H1 (cell line): ENCODE data around the gene TEAD1. TPM values are rescaled to one million over a fixed set of nuclear protein-coding genes. Genes with fewer than 3 reads are reported as not detected.

Source experiments
- CBX8 ChIP-seq: fragments of 300-800, 300-1000 bp; sonication (generic); IDR thresholded peaks from 2 replicates; pipeline ENCODE4 v1.7.1; 2016; ENCODE audit warnings: low read depth, low read length, borderline replicate concordance
- EP300 ChIP-seq, 2 experiments: IDR thresholded peaks; 1 replicate in 1 of 2; 2 replicates in 1 of 2; pipeline ENCODE4 v1.6.1; 2011 to 2012; ENCODE audit warnings: low read depth in 2 of 2, low read length in 2 of 2, mild to moderate bottlenecking in 2 of 2, borderline replicate concordance in 1 of 2, inconsistent platforms in 1 of 2, moderate library complexity in 1 of 2
- KDM1A ChIP-seq: fragments of 200-600, 300-600 bp; sonication (generic); IDR thresholded peaks from 2 replicates; pipeline ENCODE4 v1.7.1; 2016; ENCODE audit warnings: mild to moderate bottlenecking, low read length, borderline replicate concordance
- PHF8 ChIP-seq: fragments of 200-600 bp; sonication (generic); conservative IDR thresholded peaks from 2 replicates; pipeline ENCODE4 v1.7.1; 2012; ENCODE audit warnings: low read depth, mild to moderate bottlenecking, inconsistent platforms, low read length, moderate library complexity
- polyA plus RNA-seq, 7 experiments: library from polyadenylated mRNA; depleted of rRNA in 3 of 7; stranded (reverse) in 5 of 7; unstranded in 2 of 7; fragments of >200 nt in 5 of 7; fragments of 200-250 nt in 2 of 7; gene quantifications; 1 replicate in 5 of 7; 2 replicates in 1 of 7; 4 replicates in 1 of 7; pipeline versions ENCODE4 v1.2.1 to v1.2.3, GENCODE V29; 2011 to 2013; ENCODE audit warnings: missing spikeins in 2 of 7, mixed read lengths in 2 of 7
- total RNA-seq: library from RNA; stranded (reverse); fragmentation: NEBNext Ultra II Directional; extraction: Animal tissue kit (Norgen Biotek cat#: 25700); gene quantifications from 2 replicates; pipeline ENCODE4 v1.2.1, GENCODE V29; 2021

The TEAD1 gene
- total and polyA plus RNA-seq, 2 of the 8 experiments (the other 6 are each of a cell fraction or from before 2014, with no cell fraction given): 15.6 to 67.4 TPM

GRCh38 chr11:12687740-12688139 is 13.5 kb downstream of the TEAD1 start (continued):
- TF ChIP-seq EP300 (IDR thresholded peaks at IDR 0.05; ENCODE audit: borderline replicate concordance in 1 of 2, low read depth in 2 of 2, low read length in 2 of 2) (peak in 1 of 2 experiments; percentile 97; a peak in 2 of 3 replicates), CBX8 (no peak), PHF8 (no peak), KDM1A (no peak)
